Neural crest cell (in vitro differentiated cells): ENCODE measurements around the gene VAC14. TPM values are rescaled to one million over a fixed set of nuclear protein-coding genes. Genes with fewer than 3 reads are reported as not detected.

Source experiments
- DNase-seq: peaks from one replicate; pipeline ENCODE4 v3.0.0; 2021; ENCODE audit warnings: low read depth, mixed read lengths, low spot score
- H3K27ac Mint-ChIP-seq: one replicate; pipeline ENCODE4 v1.8.0; 2021; ENCODE audit warnings: mild to moderate bottlenecking, mixed read lengths; ENCODE audit not compliant: unreplicated experiment
- H3K27me3 Mint-ChIP-seq: 2 replicates; pipeline ENCODE4 v1.8.0; 2021; ENCODE audit warnings: low read depth, mild to moderate bottlenecking, mixed read lengths
- H3K36me3 Mint-ChIP-seq: 2 replicates; pipeline ENCODE4 v1.8.0; 2021; ENCODE audit warnings: low read depth, mild to moderate bottlenecking, mixed read lengths
- H3K4me1 Mint-ChIP-seq: 2 replicates; pipeline ENCODE4 v1.8.0; 2021; ENCODE audit warnings: mixed read lengths
- H3K4me3 Mint-ChIP-seq: one replicate; pipeline ENCODE4 v1.8.0; 2021; ENCODE audit warnings: mild to moderate bottlenecking, mixed read lengths
- H3K9me3 Mint-ChIP-seq: 2 replicates; pipeline ENCODE4 v1.8.0; 2021; ENCODE audit warnings: mixed read lengths
- total RNA-seq: library from RNA; stranded (reverse); gene quantifications from 2 replicates; pipeline ENCODE4 v1.2.1, GENCODE V29; 2021
- TF ChIP-seq, protein P1 (sequence below): fragments of 200-600 bp; sonication (generic); conservative IDR thresholded peaks from 2 replicates; pipeline ENCODE4 v1.5.0; 2021; ENCODE audit warnings: antibody characterized with exemption, mild to moderate bottlenecking

The VAC14 gene
- total RNA-seq, 1 donor from 2014 or later, result 46.7 TPM

DNA sequence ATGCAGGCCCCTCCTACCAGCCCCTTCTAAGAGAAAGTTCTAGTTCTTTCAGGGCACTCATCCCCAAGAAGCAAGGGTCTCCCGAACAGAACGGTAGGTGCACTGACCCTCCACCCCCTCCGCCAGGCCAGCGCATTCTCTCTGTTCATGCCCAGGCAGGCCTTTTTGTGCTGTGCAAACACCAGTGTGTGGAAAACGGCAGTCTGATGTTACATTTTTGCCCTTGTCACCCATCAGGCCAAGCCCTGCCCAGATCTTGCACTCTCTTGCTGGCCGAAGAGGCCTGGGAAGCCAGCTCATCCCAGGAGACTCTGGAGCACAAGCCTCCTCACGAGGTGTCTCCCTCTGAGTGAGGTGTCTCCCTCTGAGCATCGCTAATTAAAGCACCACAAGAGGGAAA is 99.0 kb downstream of the VAC14 start:
- Mint-ChIP-seq H3K4me1 (peaks cover 29% of the 10 kb centered on the region), H3K27me3 (no peaks in the 10 kb centered on the region), H3K4me3 (no peak overlapping the region), H3K27ac (no peak overlapping the region), H3K9me3 (no peaks in the 10 kb centered on the region), H3K36me3 (peaks cover 4% of the 10 kb centered on the region)
- DNase-seq, result no peak
- TF ChIP-seq, protein P1, sequence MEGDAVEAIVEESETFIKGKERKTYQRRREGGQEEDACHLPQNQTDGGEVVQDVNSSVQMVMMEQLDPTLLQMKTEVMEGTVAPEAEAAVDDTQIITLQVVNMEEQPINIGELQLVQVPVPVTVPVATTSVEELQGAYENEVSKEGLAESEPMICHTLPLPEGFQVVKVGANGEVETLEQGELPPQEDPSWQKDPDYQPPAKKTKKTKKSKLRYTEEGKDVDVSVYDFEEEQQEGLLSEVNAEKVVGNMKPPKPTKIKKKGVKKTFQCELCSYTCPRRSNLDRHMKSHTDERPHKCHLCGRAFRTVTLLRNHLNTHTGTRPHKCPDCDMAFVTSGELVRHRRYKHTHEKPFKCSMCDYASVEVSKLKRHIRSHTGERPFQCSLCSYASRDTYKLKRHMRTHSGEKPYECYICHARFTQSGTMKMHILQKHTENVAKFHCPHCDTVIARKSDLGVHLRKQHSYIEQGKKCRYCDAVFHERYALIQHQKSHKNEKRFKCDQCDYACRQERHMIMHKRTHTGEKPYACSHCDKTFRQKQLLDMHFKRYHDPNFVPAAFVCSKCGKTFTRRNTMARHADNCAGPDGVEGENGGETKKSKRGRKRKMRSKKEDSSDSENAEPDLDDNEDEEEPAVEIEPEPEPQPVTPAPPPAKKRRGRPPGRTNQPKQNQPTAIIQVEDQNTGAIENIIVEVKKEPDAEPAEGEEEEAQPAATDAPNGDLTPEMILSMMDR, result no peak

DNA sequence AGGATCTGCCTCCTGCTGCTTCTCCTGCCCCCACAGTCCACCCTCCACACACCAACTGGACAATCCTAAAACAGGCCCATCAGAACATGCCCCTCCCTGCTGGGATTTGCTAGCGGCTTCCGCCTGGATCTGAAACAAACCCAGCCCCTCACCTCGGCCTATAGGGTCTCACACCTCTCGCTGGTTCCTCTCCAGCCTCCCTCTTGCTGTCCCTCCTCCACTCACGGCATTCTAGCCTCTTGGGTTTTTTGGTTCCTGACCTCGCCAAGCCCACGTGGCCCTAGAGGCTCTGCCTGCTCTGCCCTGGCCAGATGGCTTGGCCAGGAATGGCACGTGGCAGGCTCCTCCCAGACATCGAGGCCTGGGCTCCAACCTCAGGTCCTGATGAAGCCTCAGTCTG is 99.4 kb downstream of the VAC14 start:
- Mint-ChIP-seq H3K9me3 (no peaks in the 10 kb centered on the region), H3K27ac (peak overlapping the region; percentile 78), H3K27me3 (no peaks in the 10 kb centered on the region), H3K36me3 (peaks cover 4% of the 10 kb centered on the region), H3K4me3 (no peak overlapping the region), H3K4me1 (peaks cover 27% of the 10 kb centered on the region)
- DNase-seq, result no peak
- TF ChIP-seq, protein P1, result no peak

DNA sequence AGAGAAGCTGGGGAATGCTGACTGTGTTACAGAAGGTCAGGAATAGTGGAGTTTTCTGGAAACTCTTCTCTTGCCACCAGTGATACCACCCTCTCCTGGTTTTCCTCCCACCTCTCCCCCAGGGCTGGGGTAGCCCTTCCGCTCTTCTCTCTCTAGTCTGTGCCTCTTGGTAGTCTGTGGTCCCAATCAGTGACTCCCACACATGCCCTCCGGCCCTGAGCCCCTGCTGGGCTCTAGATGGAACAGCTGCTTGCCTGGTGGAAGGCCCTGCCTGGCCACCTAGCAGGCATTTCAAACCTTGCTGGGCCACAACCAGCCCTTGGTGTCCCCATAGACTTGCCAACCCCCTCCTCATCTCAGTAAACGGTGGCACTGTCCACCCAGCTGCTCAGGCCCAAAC is 99.9 kb downstream of the VAC14 start:
- no peak overlapping the region for H3K27ac Mint-ChIP-seq
- DNase-seq, result no peak
- H3K4me1 Mint-ChIP-seq, result peaks cover 27% of the 10 kb centered on the region
- H3K36me3 Mint-ChIP-seq, result peaks cover 4% of the 10 kb centered on the region
- no peaks in the 10 kb centered on the region for H3K9me3 Mint-ChIP-seq
- TF ChIP-seq, protein P1, result no peak
- peak overlapping the region; percentile 38 for H3K4me3 Mint-ChIP-seq
- H3K27me3 Mint-ChIP-seq, result no peaks in the 10 kb centered on the region

DNA sequence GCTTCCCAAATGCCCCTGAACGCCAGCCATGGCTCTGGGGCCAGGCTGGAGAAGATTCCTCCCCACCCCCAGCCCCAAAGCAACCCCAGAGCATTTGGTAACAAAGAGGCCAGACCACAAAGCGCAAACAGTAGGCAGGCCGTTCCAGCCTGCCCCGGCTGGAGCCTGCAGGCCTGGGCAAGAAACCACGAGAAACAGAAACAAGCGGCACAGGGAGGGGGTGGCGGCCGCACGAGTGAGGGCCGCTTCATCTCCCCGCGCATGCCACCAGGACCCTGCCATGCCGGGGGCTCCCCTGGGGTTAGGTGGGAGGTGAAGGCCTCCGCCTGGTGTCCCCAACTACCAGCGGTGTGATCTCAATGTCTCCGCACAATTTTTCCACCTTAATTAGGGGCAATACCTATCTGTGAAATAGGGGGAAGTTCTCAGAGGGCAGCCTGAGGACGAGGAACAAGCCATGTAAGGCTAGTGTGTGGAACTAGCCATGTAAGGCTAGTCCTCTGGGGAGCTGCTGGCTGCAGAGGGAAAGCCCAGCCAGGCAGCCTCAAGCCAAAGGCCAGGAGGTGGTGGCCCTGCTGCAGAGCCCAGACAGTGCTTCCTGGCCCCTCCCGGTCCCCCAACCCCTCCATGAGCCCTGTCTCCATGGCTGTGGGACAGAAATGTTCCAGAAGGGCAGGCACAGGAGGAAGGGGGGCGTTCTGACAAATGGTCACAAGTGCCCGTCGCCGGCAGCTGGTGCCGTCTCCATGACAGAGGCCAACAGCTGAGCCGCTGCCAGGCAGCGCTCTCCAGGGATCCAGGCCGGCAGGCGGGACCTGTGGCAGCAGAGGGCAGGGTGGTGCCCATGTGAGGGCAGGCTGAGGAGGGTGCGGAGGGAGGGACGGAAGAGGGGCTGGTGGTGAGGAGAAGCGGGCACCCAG is 100.6 kb downstream of the VAC14 start:
- Mint-ChIP-seq H3K27me3 (no peaks in the 10 kb centered on the region), H3K36me3 (peaks cover 4% of the 10 kb centered on the region), H3K4me3 (no peak overlapping the region), H3K4me1 (peaks cover 32% of the 10 kb centered on the region), H3K9me3 (no peaks in the 10 kb centered on the region), H3K27ac (no peak overlapping the region)
- TF ChIP-seq, protein P1, result no peak
- no peak for DNase-seq

DNA sequence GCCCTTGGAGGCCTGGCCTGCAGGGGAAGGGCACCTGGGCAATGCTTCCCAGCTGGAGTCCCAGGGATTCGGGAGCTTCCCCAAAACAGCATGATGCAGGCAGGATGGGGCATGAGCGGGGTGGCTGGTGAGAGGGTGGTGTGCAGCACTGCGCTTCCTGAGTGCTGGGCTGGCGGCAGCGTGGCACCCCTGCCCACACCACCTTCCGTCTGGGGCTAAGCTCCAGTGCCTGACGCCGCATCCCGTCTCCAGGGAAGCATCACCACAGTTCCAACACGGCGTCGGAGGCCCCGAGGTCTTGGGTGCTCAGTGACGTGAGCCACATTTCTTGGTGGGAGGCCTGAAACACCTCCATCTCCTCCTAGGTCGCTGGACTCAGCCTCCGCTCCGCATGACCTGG is 101.3 kb downstream of the VAC14 start:
- Mint-ChIP-seq H3K27me3 (no peaks in the 10 kb centered on the region), H3K9me3 (no peaks in the 10 kb centered on the region), H3K4me1 (peaks cover 35% of the 10 kb centered on the region), H3K36me3 (peaks cover 4% of the 10 kb centered on the region), H3K4me3 (no peak overlapping the region), H3K27ac (peak overlapping the region; percentile 62)
- DNase-seq, result no peak
- TF ChIP-seq, protein P1, result no peak
